ENCODE data around the gene LRCH3. TPM values are rescaled to one million over a fixed set of nuclear protein-coding genes. Genes with fewer than 3 reads are reported as not detected.

The LRCH3 gene
- total RNA-seq, 4 donors from 2014 or later: 19.2 to 69.3 (median 28.3) TPM

GRCh38 chr3:197782230-197782629 lies 8.8 kb upstream of the LRCH3 start:
- no peak overlapping the region for H3K4me3 ChIP-seq
- H3K27ac ChIP-seq: no peak overlapping the region
- no peaks in the 10 kb centered on the region for H3K27me3 ChIP-seq
- H3K9me3 ChIP-seq: no peaks in the 10 kb centered on the region
- TF ChIP-seq POLR2A (IDR thresholded peaks at IDR 0.05): no peak
- no peak for TF ChIP-seq CTCF (IDR thresholded peaks at IDR 0.05)
- no peak for TF ChIP-seq EP300 (IDR thresholded peaks at IDR 0.05)
- TF ChIP-seq POLR2AphosphoS5 (IDR thresholded peaks at IDR 0.05): no peak
- DNase-seq (ENCODE audit: low spot score in 2 of 2): no peak
- H3K4me1 ChIP-seq: no peaks in the 10 kb centered on the region
- peaks cover 57% of the 10 kb centered on the region for H3K36me3 ChIP-seq
- WGBS: 86% methylated on average over 4 of the region's 4 CpGs

- Histone ChIP-seq H3K4me1 (no peaks in the 10 kb centered on the region), H3K9me3 (no peaks in the 10 kb centered on the region), H3K27me3 (no peaks in the 10 kb centered on the region), H3K27ac (no peak overlapping the region), H3K4me3 (no peak overlapping the region), H3K36me3 (peaks cover 38% of the 10 kb centered on the region)
- 96% methylated on average over 7 of the region's 7 CpGs for WGBS
- DNase-seq (ENCODE audit: low spot score in 2 of 2): no peak
- no peak for TF ChIP-seq POLR2A (IDR thresholded peaks at IDR 0.05)
- TF ChIP-seq EP300 (IDR thresholded peaks at IDR 0.05): no peak
- no peak for TF ChIP-seq CTCF (IDR thresholded peaks at IDR 0.05)
- TF ChIP-seq POLR2AphosphoS5 (IDR thresholded peaks at IDR 0.05): no peak
These were observed 7.0 kb upstream of the LRCH3 start for GRCh38 chr3:197784019-197784585.

- H3K27me3 ChIP-seq: no peaks in the 10 kb centered on the region
- H3K27ac ChIP-seq: no peak overlapping the region
- H3K36me3 ChIP-seq: peaks cover 11% of the 10 kb centered on the region
- H3K9me3 ChIP-seq: no peaks in the 10 kb centered on the region
- peaks cover 9% of the 10 kb centered on the region for H3K4me1 ChIP-seq
- no peak overlapping the region for H3K4me3 ChIP-seq
- DNase-seq (ENCODE audit: low spot score in 2 of 2): no peak
- WGBS: 77% methylated on average over 1 of the region's 1 CpG
- TF ChIP-seq EP300 (IDR thresholded peaks at IDR 0.05): no peak
- no peak for TF ChIP-seq POLR2A (IDR thresholded peaks at IDR 0.05)
- no peak for TF ChIP-seq POLR2AphosphoS5 (IDR thresholded peaks at IDR 0.05)
- no peak for TF ChIP-seq CTCF (IDR thresholded peaks at IDR 0.05)
These were observed 3.6 kb upstream of the LRCH3 start for GRCh38 chr3:197787412-197787811.

- H3K9me3 ChIP-seq: no peaks in the 10 kb centered on the region
- H3K27ac ChIP-seq: no peak overlapping the region
- no peaks in the 10 kb centered on the region for H3K36me3 ChIP-seq
- peaks cover 26% of the 10 kb centered on the region for H3K4me1 ChIP-seq
- no peak for DNase-seq (ENCODE audit: low spot score in 2 of 2)
- H3K27me3 ChIP-seq: no peaks in the 10 kb centered on the region
- TF ChIP-seq POLR2A (IDR thresholded peaks at IDR 0.05) (no peak), POLR2AphosphoS5 (IDR thresholded peaks at IDR 0.05) (no peak), CTCF (IDR thresholded peaks at IDR 0.05) (no peak), EP300 (IDR thresholded peaks at IDR 0.05) (no peak)
- 96% methylated on average over 3 of the region's 3 CpGs for WGBS
- no peak overlapping the region for H3K4me3 ChIP-seq
These were observed 1.7 kb upstream of the LRCH3 start for GRCh38 chr3:197789309-197789708.

GRCh38 chr3:197790033-197790432 lies 1.0 kb upstream of the LRCH3 start:
- TF ChIP-seq POLR2A (IDR thresholded peaks at IDR 0.05): no peak
- no peak for TF ChIP-seq EP300 (IDR thresholded peaks at IDR 0.05)
- no peak for TF ChIP-seq POLR2AphosphoS5 (IDR thresholded peaks at IDR 0.05)
- TF ChIP-seq CTCF (IDR thresholded peaks at IDR 0.05): no peak
- no peaks in the 10 kb centered on the region for H3K9me3 ChIP-seq
- no peak overlapping the region for H3K4me3 ChIP-seq
- DNase-seq (ENCODE audit: low spot score in 2 of 2): no peak
- 73% methylated on average over 1 of the region's 1 CpG for WGBS
- H3K27ac ChIP-seq: peak overlapping the region; percentile 97
- peaks cover 29% of the 10 kb centered on the region for H3K4me1 ChIP-seq
- no peaks in the 10 kb centered on the region for H3K27me3 ChIP-seq
- H3K36me3 ChIP-seq: no peaks in the 10 kb centered on the region
